K562 (cell line): ENCODE data around the gene SRCAP. TPM values are rescaled to one million over a fixed set of nuclear protein-coding genes. Genes with fewer than 3 reads are reported as not detected.

Experiments
- FOSL1 ChIP-seq: fragments of 200-800 bp; sonication (Bioruptor generic); conservative IDR thresholded peaks from 2 replicates; pipeline ENCODE4 v1.6.1; 2016; ENCODE audit warnings: missing genetic modification characterization, missing compliant biosample characterization
- HCFC1 ChIP-seq: IDR thresholded peaks from 2 replicates; pipeline ENCODE4 v1.6.1; 2012; ENCODE audit warnings: low read depth, low read length, improper control_type of control experiment
- KDM4B ChIP-seq, 2 experiments: fragments of 450-650 bp in 1 of 2; sonication (generic) in 1 of 2; IDR thresholded peaks; 2 replicates each; pipeline ENCODE4 v1.6.1; 2016 to 2017; ENCODE audit warnings: borderline replicate concordance in 2 of 2, antibody characterized with exemption in 1 of 2, low read depth in 1 of 2, mild to moderate bottlenecking in 1 of 2
- MCM2 ChIP-seq: fragments of 450-650 bp; IDR thresholded peaks from 2 replicates; pipeline ENCODE4 v1.6.1; 2017; ENCODE audit warnings: low read depth, mild to moderate bottlenecking
- MNT ChIP-seq, 2 experiments: fragments of 450-650 bp; conservative IDR thresholded peaks; 2 replicates each; pipeline ENCODE4 v1.6.1; 2017; ENCODE audit warnings: mild to moderate bottlenecking in 2 of 2, moderate library complexity in 2 of 2
- MTA1 ChIP-seq: fragments of 450-650 bp; IDR thresholded peaks from 2 replicates; pipeline ENCODE4 v1.6.1; 2017; ENCODE audit warnings: borderline replicate concordance
- MYBL2 ChIP-seq, 2 experiments: fragments of 450-650 bp in 1 of 2; sonication (generic) in 1 of 2; formaldehyde crosslinking in 1 of 2; IDR thresholded peaks; 2 replicates each; pipeline versions ENCODE4 v1.6.1 to v1.8.1; 2017 to 2022; ENCODE audit warnings: borderline replicate concordance in 1 of 2, inconsistent platforms in 1 of 2, low read depth in 1 of 2, mild to moderate bottlenecking in 1 of 2, missing genetic modification reagents in 1 of 2, moderate library complexity in 1 of 2
- NCOA4 ChIP-seq: fragments of 450-650 bp; IDR thresholded peaks from 2 replicates; pipeline ENCODE4 v1.6.1; 2018; ENCODE audit warnings: mild to moderate bottlenecking; ENCODE audit not compliant: partially characterized antibody
- PYGO2 ChIP-seq: fragments of 450-650 bp; IDR thresholded peaks from 2 replicates; pipeline ENCODE4 v1.6.1; 2016; ENCODE audit warnings: mild to moderate bottlenecking, missing genetic modification characterization, moderate library complexity, missing compliant biosample characterization
- REST ChIP-seq, 2 experiments: fragments of 450-650 bp; formaldehyde crosslinking in 1 of 2; IDR thresholded peaks; 2 replicates each; pipeline versions ENCODE4 v1.4.0 to v1.6.1; 2014 to 2020; ENCODE audit warnings: mild to moderate bottlenecking in 2 of 2, borderline replicate concordance in 1 of 2, low read depth in 1 of 2
- ZNF57 ChIP-seq: fragments of 450-650 bp; formaldehyde crosslinking; IDR thresholded peaks from 2 replicates; pipeline ENCODE4 v1.4.0; 2020; ENCODE audit warnings: mild to moderate bottlenecking, moderate library complexity
- ZNF740 ChIP-seq, 3 experiments: fragments of 200-800 bp in 1 of 3; sonication (Bioruptor generic) in 1 of 3; sonication (generic) in 1 of 3; formaldehyde crosslinking in 1 of 3; IDR thresholded peaks; 2 replicates each; pipeline versions ENCODE4 v1.6.1 to v1.8.0; 2016 to 2022; ENCODE audit warnings: mild to moderate bottlenecking in 2 of 3, missing compliant biosample characterization in 2 of 3, missing genetic modification characterization in 2 of 3, missing genetic modification reagents in 1 of 3
- ZNF75A ChIP-seq: fragments of 450-650 bp; formaldehyde crosslinking; IDR thresholded peaks from 2 replicates; pipeline ENCODE4 v1.4.0; 2020; ENCODE audit warnings: mild to moderate bottlenecking
- ZNF764 ChIP-seq: fragments of 250-450 bp; sonication (Bioruptor Pico); IDR thresholded peaks from 2 replicates; pipeline ENCODE4 v1.4.0; 2020; ENCODE audit warnings: low read depth, mild to moderate bottlenecking, moderate library complexity
- polyA plus RNA-seq, 8 experiments: library from polyadenylated mRNA; depleted of rRNA in 4 of 8; stranded (reverse) in 5 of 8; unstranded in 3 of 8; fragments of >200 nt; fragmentation: Nextera tagmentation in 2 of 8; fragmentation: Illumina TruSeq in 1 of 8; extraction: Ambion mirVana in 2 of 8; extraction: Trizol in 1 of 8; gene quantifications; 2 replicates each; pipeline versions ENCODE4 v1.2.1 to v1.2.3, GENCODE V29; 2011 to 2014; ENCODE audit warnings: inconsistent platforms in 1 of 8, missing spikeins in 1 of 8
- total RNA-seq, 7 experiments: library from RNA; depleted of rRNA in 6 of 7; stranded (reverse); fragments of >200 nt in 6 of 7; fragmentation: Illumina TruSeq in 2 of 7; extraction: Trizol in 2 of 7; gene quantifications; 2 replicates each; pipeline versions ENCODE4 v1.2.1 to v1.2.3, GENCODE V29; 2011 to 2021; ENCODE audit warnings: low replicate concordance in 1 of 7

Gene SRCAP
- total and polyA plus RNA-seq, 9 of the 15 experiments (the other 6 are each of a cell fraction or from before 2014, with no cell fraction given), result 0.21 to 62.6 (median 5.8) TPM

- peak; percentile 75 for TF ChIP-seq REST (IDR thresholded peaks at IDR 0.05; ENCODE audit: borderline replicate concordance)
- no peak for TF ChIP-seq REST (CRISPR knock-in tag; IDR thresholded peaks at IDR 0.05; ENCODE audit: low read depth)
- no peak for TF ChIP-seq MYBL2 (IDR thresholded peaks at IDR 0.05; ENCODE audit: low read depth)
- no peak for TF ChIP-seq MYBL2 (CRISPR knock-in tag; IDR thresholded peaks at IDR 0.05; ENCODE audit: borderline replicate concordance)
- TF ChIP-seq ZNF57, result no peak
- no peak for TF ChIP-seq ZNF740 (CRISPR knock-in tag; IDR thresholded peaks at IDR 0.05)
- TF ChIP-seq ZNF740 (tag; IDR thresholded peaks at IDR 0.05), result no peak
- TF ChIP-seq PYGO2 (tag), result no peak
- TF ChIP-seq ZNF75A (CRISPR knock-in tag), result no peak
- peak; percentile 62 to 83 for TF ChIP-seq MNT (conservative IDR thresholded peaks at IDR 0.05)
- no peak for TF ChIP-seq MTA1
- TF ChIP-seq NCOA4, result no peak
- TF ChIP-seq ZNF764 (CRISPR knock-in tag), result no peak
- no peak for TF ChIP-seq KDM4B (IDR thresholded peaks at IDR 0.05; ENCODE audit: borderline replicate concordance in 2 of 2, low read depth in 1 of 2)
- no peak for TF ChIP-seq MCM2
- TF ChIP-seq HCFC1, result no peak
- 0 out of 2 replicates have a peak, but pooled peaks have one; percentile 19 for TF ChIP-seq FOSL1 (tag)
Measured at GRCh38 chr16:30740364-30741251, 41.6 kb downstream of the SRCAP start (continued).
